GM12878 (cell line): ENCODE results near the gene BRF1. TPM values are rescaled to one million over a fixed set of nuclear protein-coding genes. Genes with fewer than 3 reads are reported as not detected.

Experiments used
- ATAC-seq: fragments of 200-7000 bp; cut with Tn5 transposase; 3 replicates; pipeline ENCODE4 v1.9.1; 2020; ENCODE audit warnings: mild to moderate bottlenecking, moderate library complexity
- BruUV-seq: library from RNA; stranded (reverse); fragments of 400-500 nt; replicated peaks from 2 replicates; lab custom pipeline; 2021; lab: Mats Ljungman, UMichigan
- CTCF ChIA-PET: fragments of 300-600 bp; sonication (Branson Sonifier 250); formaldehyde crosslinking; extraction: SDS; loops from one replicate; lab custom pipeline; 2021; ENCODE audit warnings: inconsistent platforms; lab: Yijun Ruan, JAX
- POLR2A ChIA-PET: fragments of 350-600 bp; formaldehyde crosslinking; extraction: SDS; loops from one replicate; lab custom pipeline; 2021; ENCODE audit warnings: inconsistent platforms; lab: Charles Lee
- RAD21 ChIA-PET: fragments of 300-600 bp; sonication (Branson Sonifier 250); formaldehyde crosslinking; loops from one replicate; lab custom pipeline; 2023; ENCODE audit warnings: antibody characterized with exemption; ENCODE audit not compliant: unreplicated experiment; lab: Charles Lee
- SMC1A ChIA-PET: fragments of 300-600 bp; sonication (Branson Sonifier 250); formaldehyde crosslinking; loops from one replicate; lab custom pipeline; 2023; ENCODE audit not compliant: unreplicated experiment, uncharacterized antibody; lab: Charles Lee
- DNase-seq: peaks from one replicate; pipeline ENCODE4 v3.0.0-alpha.2; 2011; ENCODE audit warnings: low read depth, low spot score
- FAIRE-seq: peaks from 3 replicates; lab custom pipeline; 2011; peaks lifted over from hg19 to GRCh38; lab: Jason Lieb, UNC
- H2AFZ ChIP-seq: 2 replicates; pipeline ENCODE4 v1.6.0; 2011; ENCODE audit warnings: low read depth, low read length, control low read depth; ENCODE audit not compliant: control insufficient read depth
- H3K27ac ChIP-seq: 2 replicates; pipeline ENCODE4 v1.5.1; 2011; ENCODE audit warnings: control low read depth; ENCODE audit not compliant: control insufficient read depth, insufficient read depth
- H3K27me3 ChIP-seq, 2 experiments: replicated peaks in 1 of 2; 2 replicates each; pipeline versions ENCODE4 v1.6.0 to v1.6.1; 2011; ENCODE audit warnings: low read length in 1 of 2; ENCODE audit not compliant: control insufficient read depth in 2 of 2, insufficient read depth in 2 of 2
- H3K36me3 ChIP-seq, 2 experiments: 2 replicates each; pipeline ENCODE4 v1.5.1; 2011; ENCODE audit warnings: low read length in 1 of 2; ENCODE audit not compliant: control insufficient read depth in 2 of 2, insufficient read depth in 2 of 2
- H3K4me1 ChIP-seq: 2 replicates; pipeline ENCODE4 v1.6.1; 2011; ENCODE audit warnings: mild to moderate bottlenecking, low read length, moderate library complexity, mixed read lengths; ENCODE audit not compliant: control insufficient read depth, insufficient read depth
- H3K4me2 ChIP-seq: 2 replicates; pipeline ENCODE4 v1.6.0; 2011; ENCODE audit warnings: control low read depth; ENCODE audit not compliant: control insufficient read depth, insufficient read depth
- H3K4me3 ChIP-seq: fragments of 200-600 bp; sonication (generic); 2 replicates; pipeline ENCODE4 v1.5.1; 2016
- H3K79me2 ChIP-seq: 2 replicates; pipeline ENCODE4 v1.6.0; 2011; ENCODE audit warnings: low read length; ENCODE audit not compliant: control insufficient read depth, insufficient read depth
- H3K9ac ChIP-seq: 2 replicates; pipeline ENCODE4 v1.8.0; 2011; ENCODE audit warnings: low read length, control low read depth, mixed read lengths; ENCODE audit not compliant: control insufficient read depth, insufficient read depth
- H3K9me3 ChIP-seq: replicated peaks from 3 replicates; pipeline ENCODE4 v1.5.1; 2011; ENCODE audit warnings: mild to moderate bottlenecking, low read length; ENCODE audit not compliant: control insufficient read depth, insufficient read depth
- H4K20me1 ChIP-seq: 2 replicates; pipeline ENCODE4 v1.6.0; 2011; ENCODE audit not compliant: control insufficient read depth, insufficient read depth
- BACH1 ChIP-seq: fragments of 450-650 bp; IDR thresholded peaks from 2 replicates; pipeline ENCODE4 v1.6.1; 2017; ENCODE audit warnings: mild to moderate bottlenecking, borderline replicate concordance
- BMI1 ChIP-seq: fragments of 450-650 bp; IDR thresholded peaks from 2 replicates; pipeline ENCODE4 v1.6.1; 2016; ENCODE audit warnings: mild to moderate bottlenecking, moderate library complexity, borderline replicate concordance
- CHD2 ChIP-seq: IDR thresholded peaks from 2 replicates; pipeline ENCODE4 v1.6.1; 2011; ENCODE audit warnings: low read depth, low read length, improper control_type of control experiment, borderline replicate concordance
- DPF2 ChIP-seq: fragments of 450-650 bp; IDR thresholded peaks from 2 replicates; pipeline ENCODE4 v1.6.1; 2017; ENCODE audit warnings: mild to moderate bottlenecking
- GATAD2B ChIP-seq: fragments of 450-650 bp; conservative IDR thresholded peaks from 2 replicates; pipeline ENCODE4 v1.6.1; 2017; ENCODE audit warnings: low read depth, mild to moderate bottlenecking, moderate library complexity
- HDAC6 ChIP-seq: fragments of 200-600 bp; sonication (generic); IDR thresholded peaks from one replicate; pipeline ENCODE4 v1.8.0; 2017; ENCODE audit warnings: antibody characterized with exemption; ENCODE audit not compliant: unreplicated experiment
- HDGF ChIP-seq: fragments of 450-650 bp; IDR thresholded peaks from 2 replicates; pipeline ENCODE4 v1.6.1; 2016; ENCODE audit warnings: antibody characterized with exemption
- IKZF2 ChIP-seq, 2 experiments: fragments of 450-650 bp; IDR thresholded peaks; 2 replicates each; pipeline ENCODE4 v1.6.1; 2017; ENCODE audit warnings: mild to moderate bottlenecking in 2 of 2, moderate library complexity in 2 of 2
- NBN ChIP-seq: fragments of 450-650 bp; IDR thresholded peaks from 2 replicates; pipeline ENCODE4 v1.6.1; 2016
- NFYB ChIP-seq: IDR thresholded peaks from 2 replicates; pipeline ENCODE4 v1.6.1; 2011; ENCODE audit warnings: low read depth, mild to moderate bottlenecking, low read length, improper control_type of control experiment, moderate library complexity; ENCODE audit not compliant: insufficient read depth
- PKNOX1 ChIP-seq: fragments of 450-650 bp; IDR thresholded peaks from 2 replicates; pipeline ENCODE4 v1.6.1; 2016; ENCODE audit warnings: mild to moderate bottlenecking
- POLR2A ChIP-seq: IDR thresholded peaks from 2 replicates; pipeline ENCODE4 v1.6.1; 2011; ENCODE audit warnings: low read depth, mild to moderate bottlenecking, low read length
- POLR2AphosphoS2 ChIP-seq: IDR thresholded peaks from 2 replicates; pipeline ENCODE4 v1.6.1; 2011; ENCODE audit warnings: low read depth, mild to moderate bottlenecking, low read length, improper control_type of control experiment, moderate library complexity
- RUNX3 ChIP-seq: IDR thresholded peaks from 2 replicates; pipeline ENCODE4 v1.6.1; 2012; ENCODE audit warnings: low read length, inconsistent platforms
- SP1 ChIP-seq: IDR thresholded peaks from one replicate; pipeline ENCODE4 v1.6.1; 2011; ENCODE audit warnings: low read depth, low read length
- SPI1 ChIP-seq: IDR thresholded peaks from 2 replicates; pipeline ENCODE4 v1.6.1; 2011; ENCODE audit warnings: low read depth, mild to moderate bottlenecking, low read length, moderate library complexity, borderline replicate concordance; ENCODE audit not compliant: insufficient read depth
- TCF12 ChIP-seq: IDR thresholded peaks from 2 replicates; pipeline ENCODE4 v1.6.1; 2011; ENCODE audit warnings: low read depth, mild to moderate bottlenecking, low read length
- ZNF24 ChIP-seq: fragments of 450-650 bp; IDR thresholded peaks from 2 replicates; pipeline ENCODE4 v1.6.1; 2017; ENCODE audit warnings: antibody characterized with exemption, mild to moderate bottlenecking
- ZNF687 ChIP-seq: fragments of 450-650 bp; IDR thresholded peaks from 2 replicates; pipeline ENCODE4 v1.6.1; 2017; ENCODE audit warnings: mild to moderate bottlenecking, moderate library complexity
- ZZZ3 ChIP-seq: IDR thresholded peaks from 2 replicates; pipeline ENCODE4 v1.6.1; 2011; ENCODE audit warnings: low read depth; ENCODE audit not compliant: control insufficient read depth, insufficient read length
- WGBS: methylation state at CpG from one replicate; pipeline ENCODE4 v1.1.6; 2016; ENCODE audit warnings: low lambda C conversion rate; ENCODE audit not compliant: insufficient replicate concordance, insufficient coverage; ENCODE audit errors: missing lambda C conversion rate; 5-methylcytosine and 5-hydroxymethylcytosine counted together
- in situ Hi-C: fragments of 300-500 bp; cut with MboI; formaldehyde crosslinking; loops from 9 replicates; pipeline ENCODE4 v1.14.3; 2018; ENCODE audit warnings: mixed read lengths
- intact Hi-C: fragments of 100-400 bp; cut with micrococcal nuclease; formaldehyde crosslinking; loops from one replicate; pipeline ENCODE4 v1.14.2; 2022; ENCODE audit not compliant: unreplicated experiment
- polyA plus RNA-seq, 11 experiments: library from polyadenylated mRNA; depleted of rRNA in 4 of 11; unstranded in 6 of 11; stranded (reverse) in 5 of 11; fragments of >200 nt; fragmentation: Nextera tagmentation in 4 of 11; fragmentation: Illumina TruSeq in 1 of 11; extraction: Ambion mirVana in 4 of 11; extraction: Trizol in 1 of 11; gene quantifications; 1 replicate in 1 of 11; 2 replicates in 10 of 11; pipeline versions ENCODE4 v1.2.1 to v1.2.3, GENCODE V29; 2011 to 2016; ENCODE audit warnings: inconsistent platforms in 2 of 11, missing spikeins in 2 of 11, low read depth in 1 of 11
- total RNA-seq, 4 experiments: library from RNA; depleted of rRNA in 3 of 4; stranded (reverse); fragments of >200 nt in 3 of 4; fragmentation: Illumina TruSeq in 1 of 4; extraction: Trizol in 1 of 4; gene quantifications; 2 replicates each; pipeline versions ENCODE4 v1.2.1 to v1.2.3, GENCODE V29; 2013 to 2021

BRF1 gene
- total and polyA plus RNA-seq, 10 of the 15 experiments (the other 5 are each of a cell fraction or from before 2014, with no cell fraction given): 0.21 to 33.5 (median 10.7) TPM

DNA sequence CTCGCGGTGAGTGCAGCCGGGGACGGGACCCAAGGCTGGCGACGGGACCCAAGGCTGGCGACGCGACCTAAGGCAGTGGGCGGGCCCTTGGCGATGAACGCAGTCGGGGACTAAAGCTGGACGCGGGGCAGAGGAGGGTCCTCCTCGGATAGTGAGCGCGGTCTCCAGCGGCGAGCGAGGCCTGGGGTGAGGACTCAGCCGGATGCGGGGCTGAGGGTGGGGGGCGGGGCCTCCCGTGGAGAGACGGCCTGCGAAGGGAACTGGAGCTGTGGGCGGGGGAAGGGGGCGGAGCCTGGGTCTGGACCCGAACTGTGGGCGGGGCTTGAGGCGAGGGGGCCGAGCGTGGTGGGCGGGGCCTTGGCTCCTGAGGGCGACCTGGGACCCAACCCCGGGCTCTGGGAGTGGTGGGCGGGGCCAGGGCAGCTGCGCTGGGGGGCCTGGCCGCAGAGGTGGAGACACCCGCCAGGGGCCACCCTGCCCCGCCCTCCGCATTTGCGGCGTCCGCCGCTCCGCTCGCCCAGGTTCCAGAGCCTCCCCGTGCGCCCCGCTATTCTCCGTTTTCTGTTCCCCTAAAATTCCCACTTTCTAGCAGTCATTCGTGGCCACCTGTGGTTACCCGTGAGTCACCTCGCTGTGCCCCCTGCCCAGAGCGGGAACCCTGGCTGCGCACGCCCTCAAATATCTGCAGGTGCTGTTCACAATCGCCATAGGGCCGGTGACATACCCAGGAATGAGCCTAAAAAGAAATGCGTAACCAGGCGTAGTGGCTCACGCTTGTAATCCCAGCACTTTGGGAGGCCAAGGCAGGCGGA is 508 bp upstream of the BRF1 start:
- H3K4me3 ChIP-seq: peak overlapping the region; percentile 88
- ATAC-seq: peak; percentile 84
- 6% methylated on average over 53 of the region's 65 CpGs for WGBS
- no peaks in the 10 kb centered on the region for H3K36me3 ChIP-seq
- H2AFZ ChIP-seq: peak overlapping the region; percentile 96
- no peaks in the 10 kb centered on the region for H3K27me3 ChIP-seq
- H3K4me1 ChIP-seq: peaks cover 3% of the 10 kb centered on the region
- DNase-seq: peak; percentile 78
- no peaks in the 10 kb centered on the region for H4K20me1 ChIP-seq
- BruUV-seq: no TSS peak
- H3K9me3 ChIP-seq: no peaks in the 10 kb centered on the region; the same call in 2 of the 3 replicates
- peak overlapping the region; percentile 89; the same call in 1 of the 2 replicates for H3K9ac ChIP-seq
- ChIA-PET RAD21 (interaction anchor here (0.6 to 2.2 kb wide), 7 partner anchors 13 to 1607 kb away, joined by 3 to 13 read pairs (median 4); partner anchors contain the start of genes BTBD6 and PACS2), CTCF (interaction anchor here (0.6 to 1.5 kb wide), 6 partner anchors 9 to 725 kb away, joined by 3 to 6 read pairs (median 4); no protein-coding TSS in a partner anchor), POLR2A (interaction anchor here (0.6 to 1.3 kb wide), 9 partner anchors 8 to 1708 kb away, joined by 3 to 8 read pairs (median 4); partner anchors contain the start of genes GPR132 and PACS2), SMC1A (interaction anchor here (0.7 to 1.3 kb wide), 7 partner anchors 10 to 42 kb away, joined by 3 read pairs; partner anchors contain the start of gene PACS2)
- H3K4me2 ChIP-seq: peak overlapping the region; percentile 78
- FAIRE-seq: peak; percentile 54
- in situ Hi-C loops: no loop called here
- intact Hi-C loops: loop anchor here (1.0 kb wide), 1 partner anchor 189 kb away; no protein-coding TSS in a partner anchor
- peak overlapping the region; percentile 82 for H3K27ac ChIP-seq
- H3K79me2 ChIP-seq: peaks cover 28% of the 10 kb centered on the region
- TF ChIP-seq BACH1 (peak; percentile 7; the same call in 1 of the 2 replicates), ZZZ3 (no peak), HDAC6 (no peak), CHD2 (no peak), ZNF687 (no peak), GATAD2B (no peak), NFYB (0 out of 2 replicates have a peak, but pooled peaks have one; percentile 38), NBN (peak; percentile 93), DPF2 (peak; percentile 38), RUNX3 (0 out of 2 replicates have a peak, but pooled peaks have one; percentile 21), POLR2A (peak; percentile 73), SP1 (peak; percentile 49), ZNF24 (no peak), POLR2AphosphoS2 (peak; percentile 45; the same call in 1 of the 2 replicates), PKNOX1 (peak; percentile 39; the same call in 1 of the 2 replicates), HDGF (peak; percentile 97), TCF12 (0 out of 2 replicates have a peak, but pooled peaks have one; percentile 23), BMI1 (no peak), IKZF2 (IDR thresholded peaks at IDR 0.05) (peak in 1 of 2 experiments; percentile 39; a peak in 1 of 4 replicates), SPI1 (peak; percentile 6; the same call in 1 of the 2 replicates)
